ENCODE data around the gene STK25. TPM values are rescaled to one million over a fixed set of nuclear protein-coding genes. Genes with fewer than 3 reads are reported as not detected.

The STK25 gene
- total and polyA plus RNA-seq, 10 of the 15 experiments (the other 5 are each of a cell fraction or from before 2014, with no cell fraction given): 6.0 to 154 (median 89.3) TPM

GRCh38 chr2:241534701-241535375 is 26.5 kb upstream of the STK25 start:
- 65% methylated on average over 17 of the region's 17 CpGs for WGBS (ENCODE audit: insufficient coverage, insufficient replicate concordance, low lambda C conversion rate, missing lambda C conversion rate)
- H3K9ac ChIP-seq (ENCODE audit: control insufficient read depth, insufficient read depth, low read length): no peak overlapping the region
- CTCF ChIA-PET: interaction anchor here (0.6 to 1.2 kb wide), 2 partner anchors 78 to 469 kb away, joined by 3 to 4 read pairs; no protein-coding TSS in a partner anchor
- FAIRE-seq (no peak), ATAC-seq (no peak), DNase-seq (ENCODE audit: low read depth, low spot score) (no peak)
- intact Hi-C loops (cut with micrococcal nuclease; ENCODE audit: unreplicated experiment) (no loop called here), in situ Hi-C loops (cut with MboI) (no loop called here)
- H3K27ac ChIP-seq (ENCODE audit: control insufficient read depth, insufficient read depth): no peak overlapping the region
- H3K79me2 ChIP-seq (ENCODE audit: control insufficient read depth, insufficient read depth, low read length): no peaks in the 10 kb centered on the region
- POLR2A ChIA-PET: no interaction called here
- no TSS peak for BruUV-seq (replicated peaks)
- H3K4me3 ChIP-seq: no peak overlapping the region
- H2AFZ ChIP-seq (ENCODE audit: control insufficient read depth, low read depth, low read length): no peak overlapping the region
- H3K36me3 ChIP-seq (ENCODE audit: control insufficient read depth in 2 of 2, insufficient read depth in 2 of 2, low read length in 1 of 2): no peaks in the 10 kb centered on the region
- no peak overlapping the region for H3K4me2 ChIP-seq (ENCODE audit: control insufficient read depth, insufficient read depth)
- SMC1A ChIA-PET (ENCODE audit: uncharacterized antibody, unreplicated experiment): no interaction called here
- RAD21 ChIA-PET (ENCODE audit: unreplicated experiment): no interaction called here
- no peaks in the 10 kb centered on the region for H3K9me3 ChIP-seq (replicated peaks; ENCODE audit: control insufficient read depth, insufficient read depth, low read length)
- H4K20me1 ChIP-seq (ENCODE audit: control insufficient read depth, insufficient read depth): no peaks in the 10 kb centered on the region
- TF ChIP-seq RB1 (IDR thresholded peaks at IDR 0.05; ENCODE audit: borderline replicate concordance): no peak
- no peak for TF ChIP-seq HCFC1 (IDR thresholded peaks at IDR 0.05; ENCODE audit: low read length)
- TF ChIP-seq ZNF687 (IDR thresholded peaks at IDR 0.05): no peak
- TF ChIP-seq ESRRA (IDR thresholded peaks at IDR 0.05; ENCODE audit: low read length): no peak
- TF ChIP-seq ZNF384 (IDR thresholded peaks at IDR 0.05; ENCODE audit: borderline replicate concordance, low read depth, low read length): no peak
- TF ChIP-seq SUPT20H (IDR thresholded peaks at IDR 0.05; ENCODE audit: borderline replicate concordance, control insufficient read depth, low read depth, low read length): no peak
- TF ChIP-seq STAT3 (IDR thresholded peaks at IDR 0.05; ENCODE audit: low read depth, low read length): no peak
- TF ChIP-seq RUNX3 (IDR thresholded peaks at IDR 0.05; ENCODE audit: low read length): no peak
- peaks cover 0 to 1% of the 10 kb centered on the region in 2 experiments; a peak in 1 of 4 replicates for H3K27me3 ChIP-seq (replicated peaks in 1 of 2; ENCODE audit: control insufficient read depth in 2 of 2, insufficient read depth in 2 of 2, low read length in 1 of 2)
- H3K4me1 ChIP-seq (ENCODE audit: control insufficient read depth, insufficient read depth, low read length): no peaks in the 10 kb centered on the region; the same call in 1 of the 2 replicates
